B cell (primary cell): ENCODE data around the gene SDK1. TPM values are rescaled to one million over a fixed set of nuclear protein-coding genes. Genes with fewer than 3 reads are reported as not detected.

Experiments
- ATAC-seq: fragments of 200-7000 bp; cut with Tn5 transposase; one replicate; pipeline ENCODE4 v1.10.0; 2021; ENCODE audit warnings: low read depth, mild to moderate bottlenecking, moderate number of reproducible peaks, moderate library complexity
- CTCF ChIA-PET: fragments of 350-600 bp; sonication (Branson Sonifier 250); formaldehyde crosslinking; loops from one replicate; lab custom pipeline; 2021; ENCODE audit warnings: antibody characterized with exemption, inconsistent platforms; lab: Charles Lee
- POLR2A ChIA-PET: fragments of 350-600 bp; sonication (Branson Sonifier 250); formaldehyde crosslinking; loops from one replicate; lab custom pipeline; 2021; ENCODE audit warnings: antibody characterized with exemption; lab: Charles Lee
- DNase-seq: peaks from one replicate; pipeline ENCODE4 v3.0.0; 2013
- H2AFZ ChIP-seq: 2 replicates; pipeline ENCODE4 v1.6.1; 2012; ENCODE audit warnings: mild to moderate bottlenecking, low read depth, low read length; ENCODE audit not compliant: insufficient read depth, poor library complexity, severe bottlenecking
- H3K27ac ChIP-seq, 2 donors: 1 replicate in 1 of 2; 2 replicates in 1 of 2; pipeline ENCODE4 v1.5.1; 2012 to 2013; ENCODE audit warnings: low read length in 2 of 2, mild to moderate bottlenecking in 2 of 2, moderate library complexity in 1 of 2
- H3K27me3 ChIP-seq, 4 experiments: fragments of 200-600 bp in 1 of 4; sonication (generic) in 1 of 4; replicated peaks in 1 of 4; 1 replicate in 2 of 4; 2 replicates in 2 of 4; pipeline versions ENCODE4 v1.6.1 to v1.7.0; 2013 to 2016; ENCODE audit warnings: low read length in 3 of 4, mild to moderate bottlenecking in 2 of 4, mixed read lengths in 1 of 4, moderate library complexity in 1 of 4; ENCODE audit not compliant: insufficient read depth in 4 of 4, control insufficient read depth in 3 of 4; ENCODE audit errors: control extremely low read depth in 1 of 4
- H3K36me3 ChIP-seq, 2 experiments: replicated peaks in 1 of 2; 1 replicate in 1 of 2; 2 replicates in 1 of 2; pipeline versions ENCODE4 v1.6.1 to v1.7.1; 2013; ENCODE audit warnings: low read length in 1 of 2; ENCODE audit not compliant: insufficient read depth in 2 of 2, control insufficient read depth in 1 of 2; ENCODE audit errors: control extremely low read depth in 1 of 2, extremely low read depth in 1 of 2
- H3K4me1 ChIP-seq, 2 donors: fragments of 200-600 bp in 1 of 2; sonication (generic) in 1 of 2; 1 replicate in 1 of 2; 2 replicates in 1 of 2; pipeline versions ENCODE4 v1.5.1 to v1.6.1; 2013 to 2017; ENCODE audit warnings: low read length in 2 of 2; ENCODE audit not compliant: control insufficient read depth in 2 of 2, insufficient read depth in 2 of 2
- H3K4me2 ChIP-seq: replicated peaks from 2 replicates; pipeline ENCODE3; 2012; ENCODE audit warnings: mild to moderate bottlenecking, low read depth, low read length; ENCODE audit not compliant: poor library complexity, severe bottlenecking
- H3K4me3 ChIP-seq, 5 experiments: fragments of 200-600 bp in 1 of 5; sonication (generic) in 1 of 5; 1 replicate in 3 of 5; 2 replicates in 2 of 5; pipeline versions ENCODE4 v1.5.1 to v1.7.0; 2011 to 2016; ENCODE audit warnings: low read length in 4 of 5, mild to moderate bottlenecking in 4 of 5, low read depth in 2 of 5, control low read depth in 1 of 5, moderate library complexity in 1 of 5; ENCODE audit not compliant: insufficient read depth in 1 of 5; ENCODE audit errors: control extremely low read depth in 1 of 5, extremely low read depth in 1 of 5
- H3K79me2 ChIP-seq: fragments of 200-600 bp; sonication (generic); one replicate; pipeline ENCODE4 v1.6.0; 2016; ENCODE audit warnings: low read length; ENCODE audit not compliant: control insufficient read depth, insufficient read depth
- H3K9ac ChIP-seq: fragments of 200-600 bp; sonication (generic); 2 replicates; pipeline ENCODE4 v1.6.1; 2017; ENCODE audit warnings: mild to moderate bottlenecking, low read length, moderate library complexity
- H3K9me3 ChIP-seq, 3 donors: one replicate each; pipeline versions ENCODE4 v1.6.1 to v1.7.1; 2013; ENCODE audit warnings: low read length in 2 of 3; ENCODE audit not compliant: control insufficient read depth in 2 of 3, insufficient read depth in 1 of 3; ENCODE audit errors: control extremely low read depth in 1 of 3
- H4K20me1 ChIP-seq: 2 replicates; pipeline ENCODE4 v1.6.0; 2012; ENCODE audit warnings: mild to moderate bottlenecking, low read length; ENCODE audit not compliant: insufficient read depth, control insufficient read depth, poor library complexity, severe bottlenecking
- H3K27ac Mint-ChIP-seq: one replicate; pipeline ENCODE4 v1.8.0; 2021; ENCODE audit warnings: mixed read lengths
- H3K27me3 Mint-ChIP-seq: one replicate; pipeline ENCODE4 v1.8.0; 2021; ENCODE audit warnings: mixed read lengths
- H3K4me1 Mint-ChIP-seq: one replicate; pipeline ENCODE4 v1.8.0; 2021; ENCODE audit warnings: mixed read lengths
- H3K4me3 Mint-ChIP-seq: one replicate; pipeline ENCODE4 v1.8.0; 2021; ENCODE audit warnings: mixed read lengths
- H3K9me3 Mint-ChIP-seq: one replicate; pipeline ENCODE4 v1.8.0; 2022; ENCODE audit warnings: mixed read lengths; ENCODE audit not compliant: insufficient read depth
- CTCF ChIP-seq: fragments of 200-600 bp; IDR thresholded peaks from one replicate; pipeline ENCODE4 v1.8.0; 2022; ENCODE audit warnings: antibody characterized with exemption, mild to moderate bottlenecking
- EZH2 ChIP-seq: IDR thresholded peaks from 2 replicates; pipeline ENCODE4 v1.6.1; 2012; ENCODE audit warnings: borderline replicate concordance, low read depth, mild to moderate bottlenecking, moderate library complexity, low read length; ENCODE audit not compliant: insufficient read depth, poor library complexity, severe bottlenecking
- WGBS: methylation state at CpG from one replicate; pipeline ENCODE4 v1.1.5; 2013; ENCODE audit warnings: missing lambda C conversion rate; ENCODE audit not compliant: insufficient coverage; 5-methylcytosine and 5-hydroxymethylcytosine counted together
- intact Hi-C: fragments of 100-400 bp; cut with micrococcal nuclease; formaldehyde crosslinking; loops from one replicate; pipeline ENCODE4 v1.10.0; 2022
- polyA plus RNA-seq: library from polyadenylated mRNA; depleted of rRNA; stranded (reverse); fragments of >200 nt; gene quantifications from 2 replicates; pipeline ENCODE4 v1.2.3, GENCODE V29; 2012
- total RNA-seq, 2 donors: library from RNA; stranded (reverse); fragments of 120-200 nt in 1 of 2; gene quantifications; 1 replicate in 1 of 2; 2 replicates in 1 of 2; pipeline versions ENCODE4 v1.2.3 to v1.2.4, GENCODE V29; 2013 to 2022

Gene SDK1
- total and polyA plus RNA-seq, 2 donors (not counting 1 experiment from before 2014, with no cell fraction given) = 0.73 to 2.0 TPM

- Histone ChIP-seq H3K27ac (no peak overlapping the region), H3K79me2 (no peaks in the 10 kb centered on the region), H3K27me3 (no peaks in the 10 kb centered on the region), H2AFZ (no peak overlapping the region), H3K9me3 (no peaks in the 10 kb centered on the region), H3K4me1 (no peaks in the 10 kb centered on the region), H4K20me1 (no peaks in the 10 kb centered on the region), H3K9ac (no peak overlapping the region), H3K4me2 (no peak overlapping the region), H3K4me3 (no peak overlapping the region), H3K36me3 (no peaks in the 10 kb centered on the region)
- ATAC-seq (no peak), DNase-seq (no peak)
- H3K9me3 Mint-ChIP-seq = no peaks in the 10 kb centered on the region
- no peak overlapping the region for H3K4me3 Mint-ChIP-seq
- intact Hi-C loops = no loop called here
- no peak overlapping the region for H3K27ac Mint-ChIP-seq
- 92% methylated on average over 2 of the region's 3 CpGs for WGBS
- TF ChIP-seq EZH2 (no peak), CTCF (no peak)
- CTCF ChIA-PET = no interaction called here
- H3K27me3 Mint-ChIP-seq = peaks cover 11% of the 10 kb centered on the region
- no peaks in the 10 kb centered on the region for H3K4me1 Mint-ChIP-seq
- POLR2A ChIA-PET = no interaction called here
These were observed 20.6 kb upstream of the SDK1 start for GRCh38 chr7:3280445-3280844.

- H3K27ac ChIP-seq = no peak overlapping the region
- DNase-seq (no peak), ATAC-seq (no peak)
- intact Hi-C loops = no loop called here
- no peaks in the 10 kb centered on the region for H3K36me3 ChIP-seq
- Mint-ChIP-seq H3K27ac (no peak overlapping the region), H3K4me3 (no peak overlapping the region), H3K9me3 (no peaks in the 10 kb centered on the region), H3K27me3 (peaks cover 16% of the 10 kb centered on the region), H3K4me1 (no peaks in the 10 kb centered on the region)
- ChIA-PET POLR2A (no interaction called here), CTCF (no interaction called here)
- H4K20me1 ChIP-seq = no peaks in the 10 kb centered on the region
- H3K4me2 ChIP-seq = no peak overlapping the region
- WGBS = 94% methylated on average over 4 of the region's 10 CpGs
- no peaks in the 10 kb centered on the region for H3K79me2 ChIP-seq
- H2AFZ ChIP-seq = no peak overlapping the region
- TF ChIP-seq CTCF = no peak
- no peaks in the 10 kb centered on the region for H3K9me3 ChIP-seq
- H3K4me3 ChIP-seq = no peak overlapping the region
- no peaks in the 10 kb centered on the region for H3K27me3 ChIP-seq
- no peak overlapping the region for H3K9ac ChIP-seq
- no peaks in the 10 kb centered on the region for H3K4me1 ChIP-seq
These were observed 20.0 kb upstream of the SDK1 start for GRCh38 chr7:3280946-3281656.
